ENCODE measurements around the gene MGAT5.

GRCh38 chr2:134256956-134257355, 3.1 kb downstream of the MGAT5 start:
- TF ChIP-seq CTCF (IDR thresholded peaks at IDR 0.05) (no peak), EZH2 (IDR thresholded peaks at IDR 0.05) (no peak), EZH2phosphoT487 (IDR thresholded peaks at IDR 0.05) (no peak)
